Tibial nerve (tissue), 4 donors: ENCODE results near the gene CYGB.

Experiments
- CTCF ChIP-seq, 5 experiments: fragments of 200-600 bp in 3 of 5; fragments of 450-650 bp in 2 of 5; sonication (generic) in 3 of 5; IDR thresholded peaks; one replicate each; pipeline ENCODE4 v1.5.1; 2016 to 2019; ENCODE audit warnings: antibody characterized with exemption in 5 of 5, mild to moderate bottlenecking in 3 of 5, moderate library complexity in 2 of 5
- EP300 ChIP-seq, 2 donors: sonication (generic); formaldehyde crosslinking; IDR thresholded peaks; one replicate each; pipeline ENCODE4 v1.6.1; 2017; ENCODE audit warnings: antibody characterized with exemption in 2 of 2, mild to moderate bottlenecking in 1 of 2
- POLR2A ChIP-seq, 2 donors: fragments of 450-650 bp; IDR thresholded peaks; one replicate each; pipeline ENCODE4 v1.6.1; 2017; ENCODE audit warnings: antibody characterized with exemption in 2 of 2, mild to moderate bottlenecking in 2 of 2, moderate library complexity in 2 of 2

DNA sequence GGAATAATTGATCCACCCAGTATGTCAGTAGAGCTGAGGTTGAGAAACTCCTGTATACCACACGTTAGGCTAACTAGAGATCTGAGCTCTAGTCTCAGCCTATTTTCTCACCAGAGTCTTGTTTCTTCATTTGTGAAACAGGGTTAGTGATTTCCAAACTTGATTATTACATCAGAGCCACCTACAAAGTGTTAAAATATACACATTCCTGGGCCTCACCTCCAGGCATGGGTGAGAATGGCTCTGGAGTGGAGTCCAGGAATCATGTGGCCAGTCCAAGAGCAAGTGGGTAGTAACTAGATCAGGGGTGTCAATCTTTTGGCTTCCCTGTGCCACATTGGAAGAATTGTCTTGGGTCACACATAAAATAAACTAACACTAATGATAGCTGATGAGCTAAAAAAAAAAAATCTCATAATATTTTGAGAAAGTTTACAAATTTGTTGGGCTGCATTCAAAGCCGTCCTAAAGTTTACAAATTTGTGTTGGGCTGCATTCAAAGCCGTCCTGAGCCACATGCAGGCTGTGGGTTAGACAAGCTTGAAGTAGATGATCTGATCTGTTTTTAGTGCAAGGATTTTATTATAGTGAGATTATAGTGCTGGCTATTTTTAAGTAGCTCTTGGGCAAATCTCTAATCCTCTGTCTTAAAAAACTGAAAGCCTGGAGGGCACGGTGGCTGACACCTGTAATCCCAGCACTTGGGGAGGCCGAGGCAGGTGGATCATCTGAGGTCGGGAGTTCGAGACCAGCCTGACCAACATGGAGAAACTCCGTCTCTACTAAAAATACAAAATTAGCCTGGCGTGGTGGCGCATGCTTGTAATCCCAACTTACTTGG is 22.7 kb upstream of the CYGB start:
- TF ChIP-seq EP300 (IDR thresholded peaks at IDR 0.05) = no peak
- no peak for TF ChIP-seq CTCF (IDR thresholded peaks at IDR 0.05)
- TF ChIP-seq POLR2A (IDR thresholded peaks at IDR 0.05) = no peak
